BLaER1 (cell line): Measurements from ENCODE around the gene C1QTNF2.
"Not testable (repeated sequence)": the region's sequence is repeated elsewhere in the genome, so short reads cannot be mapped to it uniquely, and the experiment has no call there.

Experiments
- H3K27ac ChIP-seq: shearing (Covaris generic); formaldehyde crosslinking; 2 replicates; pipeline ENCODE4 v1.8.1; 2022
- H3K27me3 ChIP-seq: shearing (Covaris generic); formaldehyde crosslinking; 2 replicates; pipeline ENCODE4 v1.8.1; 2022
- H3K36me3 ChIP-seq: shearing (Covaris generic); formaldehyde crosslinking; 2 replicates; pipeline ENCODE4 v1.8.1; 2022
- H3K4me1 ChIP-seq: shearing (Covaris generic); formaldehyde crosslinking; 2 replicates; pipeline ENCODE4 v1.8.1; 2022
- H3K4me2 ChIP-seq: shearing (Covaris generic); formaldehyde crosslinking; 2 replicates; pipeline ENCODE4 v1.8.1; 2022
- H3K4me3 ChIP-seq: shearing (Covaris generic); formaldehyde crosslinking; 2 replicates; pipeline ENCODE4 v1.8.1; 2022
- H3K9ac ChIP-seq: shearing (Covaris generic); formaldehyde crosslinking; 2 replicates; pipeline ENCODE4 v1.8.1; 2022
- H3K9me3 ChIP-seq: shearing (Covaris generic); formaldehyde crosslinking; 2 replicates; pipeline ENCODE4 v1.8.1; 2022
- H4K20me1 ChIP-seq: shearing (Covaris generic); formaldehyde crosslinking; 2 replicates; pipeline ENCODE4 v1.8.1; 2022
- Cebpa-rat ChIP-seq: shearing (Covaris generic); IDR thresholded peaks from 2 replicates; pipeline ENCODE4 v1.8.1; 2022

Gene C1QTNF2

GRCh38 chr5:160348080-160348479 is 22.3 kb downstream of the C1QTNF2 start:
- TF ChIP-seq Cebpa-rat = no peak
- no peak overlapping the region for H3K4me3 ChIP-seq
- no peak overlapping the region for H3K9ac ChIP-seq
- no peaks in the 10 kb centered on the region for H3K27me3 ChIP-seq
- H4K20me1 ChIP-seq = no peaks in the 10 kb centered on the region
- no peaks in the 10 kb centered on the region for H3K36me3 ChIP-seq
- no peaks in the 10 kb centered on the region for H3K9me3 ChIP-seq
- no peak overlapping the region for H3K27ac ChIP-seq
- H3K4me1 ChIP-seq = 0 out of 2 replicates have a peak, but pooled peaks cover 3% of the 10 kb centered on the region
- H3K4me2 ChIP-seq = no peak overlapping the region

DNA sequence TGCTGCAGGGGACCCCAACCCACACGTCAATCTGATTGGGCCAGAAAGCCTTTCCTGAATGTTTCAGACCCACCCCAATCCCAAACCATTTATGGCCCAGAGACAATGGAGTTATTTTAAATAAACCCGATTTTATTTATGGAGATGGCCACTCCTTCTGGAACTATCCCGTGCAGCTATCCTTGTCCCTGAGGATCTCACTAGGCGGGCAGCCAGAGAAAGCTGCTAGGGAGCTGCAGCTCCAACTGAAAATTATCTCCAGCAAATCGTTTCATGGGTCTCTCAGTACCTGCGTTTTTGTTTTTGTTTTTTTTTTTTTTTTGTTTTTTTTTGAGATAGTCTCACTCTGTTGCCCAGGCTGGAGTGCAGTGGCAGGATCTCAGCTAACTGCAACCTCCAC is 23.0 kb downstream of the C1QTNF2 start:
- Histone ChIP-seq H3K9ac (no peak overlapping the region), H3K4me2 (no peak overlapping the region), H3K27me3 (no peaks in the 10 kb centered on the region), H3K27ac (no peak overlapping the region), H3K9me3 (no peaks in the 10 kb centered on the region), H4K20me1 (no peaks in the 10 kb centered on the region), H3K36me3 (no peaks in the 10 kb centered on the region), H3K4me3 (no peak overlapping the region), H3K4me1 (0 out of 2 replicates have a peak, but pooled peaks cover 3% of the 10 kb centered on the region)
- TF ChIP-seq Cebpa-rat = no peak

GRCh38 chr5:160342413-160342941 is 27.9 kb downstream of the C1QTNF2 start:
- H4K20me1 ChIP-seq = no peaks in the 10 kb centered on the region
- H3K4me1 ChIP-seq = 0 out of 2 replicates have a peak, but pooled peaks cover 3% of the 10 kb centered on the region
- no peak overlapping the region for H3K4me2 ChIP-seq
- no peak for TF ChIP-seq Cebpa-rat
- no peaks in the 10 kb centered on the region for H3K9me3 ChIP-seq
- no peaks in the 10 kb centered on the region for H3K27me3 ChIP-seq
- no peak overlapping the region for H3K9ac ChIP-seq
- H3K27ac ChIP-seq = no peak overlapping the region
- no peak overlapping the region for H3K4me3 ChIP-seq
- H3K36me3 ChIP-seq = no peaks in the 10 kb centered on the region

- 0 out of 2 replicates have a peak, but pooled peaks cover 3% of the 10 kb centered on the region for H3K4me1 ChIP-seq
- no peaks in the 10 kb centered on the region for H3K27me3 ChIP-seq
- no peak overlapping the region for H3K9ac ChIP-seq
- H3K4me2 ChIP-seq = no peak overlapping the region
- H3K9me3 ChIP-seq = no peaks in the 10 kb centered on the region
- TF ChIP-seq Cebpa-rat = no peak
- H3K27ac ChIP-seq = no peak overlapping the region
- no peaks in the 10 kb centered on the region for H4K20me1 ChIP-seq
- H3K36me3 ChIP-seq = no peaks in the 10 kb centered on the region
- no peak overlapping the region for H3K4me3 ChIP-seq
These were observed 29.0 kb downstream of the C1QTNF2 start for GRCh38 chr5:160341309-160341870.

GRCh38 chr5:160340513-160340912 is 29.9 kb downstream of the C1QTNF2 start:
- not testable (repeated sequence) for H3K27me3 ChIP-seq, H3K36me3 ChIP-seq, H3K4me1 ChIP-seq, H3K9ac ChIP-seq, H3K4me3 ChIP-seq, H4K20me1 ChIP-seq, H3K9me3 ChIP-seq, H3K27ac ChIP-seq, H3K4me2 ChIP-seq

DNA sequence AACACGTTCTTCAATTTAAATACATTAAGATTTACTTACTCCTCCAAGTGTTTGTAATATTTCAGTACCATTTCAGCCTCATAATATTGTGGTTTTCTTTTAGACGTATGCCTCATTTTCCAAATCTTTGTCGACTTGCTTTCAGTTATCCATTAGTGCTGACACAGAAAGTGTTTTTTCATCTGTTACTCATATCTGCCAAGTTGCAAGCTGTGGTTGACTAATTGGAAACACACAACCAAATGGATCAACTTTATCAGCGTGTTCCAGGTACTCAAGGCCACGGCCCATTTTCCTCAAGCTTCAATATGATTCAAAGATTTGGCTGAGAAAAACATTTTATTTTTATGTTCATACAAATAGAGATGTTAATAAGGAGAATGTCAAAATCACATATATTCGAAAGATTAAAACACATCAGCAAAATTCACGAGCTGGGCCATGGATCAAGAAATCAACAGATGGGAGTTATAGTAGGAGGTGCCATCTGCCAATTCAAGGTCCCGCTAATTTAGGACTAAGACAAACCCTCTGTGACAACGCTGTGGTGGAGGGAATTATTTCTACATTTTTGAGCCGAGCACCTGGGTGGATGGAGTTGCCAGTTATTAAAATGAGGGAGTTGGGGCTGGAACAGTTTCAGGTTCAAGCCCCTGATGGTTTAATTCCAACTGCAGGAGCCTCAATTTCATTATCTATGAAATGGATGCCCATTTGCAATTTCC is 30.9 kb downstream of the C1QTNF2 start:
- Histone ChIP-seq H3K4me2 (no peak overlapping the region), H3K27me3 (no peaks in the 10 kb centered on the region), H3K9ac (no peak overlapping the region), H3K9me3 (no peaks in the 10 kb centered on the region), H4K20me1 (no peaks in the 10 kb centered on the region), H3K27ac (no peak overlapping the region), H3K4me1 (no peaks in the 10 kb centered on the region), H3K4me3 (no peak overlapping the region), H3K36me3 (no peaks in the 10 kb centered on the region)
- no peak for TF ChIP-seq Cebpa-rat

DNA sequence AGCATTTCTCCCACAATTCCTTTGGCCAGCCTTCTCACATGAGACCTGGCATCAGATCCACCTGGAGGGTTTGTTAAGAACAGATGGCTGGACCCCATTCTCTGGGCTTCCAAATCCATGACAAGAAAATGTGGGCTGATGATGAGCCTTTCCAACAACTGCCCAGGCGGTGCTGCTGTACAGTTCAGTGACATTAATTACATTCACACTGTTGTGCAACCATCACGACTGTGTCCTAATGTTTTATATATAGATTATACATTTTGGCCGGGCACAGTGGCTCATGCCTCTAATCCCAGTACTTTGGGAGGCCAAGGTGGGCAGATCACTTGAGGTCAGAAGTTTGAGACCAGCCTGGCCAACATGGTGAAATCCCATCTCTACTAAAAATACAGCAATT is 35.7 kb downstream of the C1QTNF2 start:
- H3K9ac ChIP-seq, H3K4me2 ChIP-seq, H4K20me1 ChIP-seq, H3K27me3 ChIP-seq, H3K4me1 ChIP-seq, H3K27ac ChIP-seq, H3K36me3 ChIP-seq, H3K4me3 ChIP-seq, H3K9me3 ChIP-seq: not testable (repeated sequence)

- H3K4me1 ChIP-seq = 0 out of 2 replicates have a peak, but pooled peaks cover 4% of the 10 kb centered on the region
These were observed 36.7 kb downstream of the C1QTNF2 start for GRCh38 chr5:160333721-160334120.

DNA sequence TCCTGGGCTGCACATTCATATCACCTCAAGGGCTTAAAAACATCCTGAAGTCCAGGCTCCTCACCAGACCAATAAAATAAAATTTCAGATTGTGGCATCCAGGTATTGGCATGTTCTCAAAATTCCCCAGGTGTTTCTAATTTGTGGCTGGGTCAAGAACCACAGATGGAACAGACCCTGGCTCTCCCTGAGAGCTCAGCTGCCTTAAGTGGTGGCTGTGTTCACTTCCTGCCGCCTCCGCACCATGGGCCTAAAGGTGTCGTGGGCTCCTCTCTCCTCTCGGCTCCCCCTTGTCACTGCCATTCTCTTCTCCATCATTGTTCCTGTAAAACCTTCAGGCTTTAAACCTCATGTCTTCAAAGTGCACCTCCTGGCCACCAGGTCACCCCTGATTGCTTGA is 40.2 kb downstream of the C1QTNF2 start:
- Histone ChIP-seq H4K20me1 (no peaks in the 10 kb centered on the region), H3K4me3 (no peak overlapping the region), H3K4me2 (no peak overlapping the region), H3K27ac (no peak overlapping the region), H3K36me3 (no peaks in the 10 kb centered on the region), H3K9ac (no peak overlapping the region), H3K4me1 (0 out of 2 replicates have a peak, but pooled peaks cover 4% of the 10 kb centered on the region), H3K9me3 (no peaks in the 10 kb centered on the region), H3K27me3 (no peaks in the 10 kb centered on the region; the same call in 1 of the 2 replicates)
- TF ChIP-seq Cebpa-rat = no peak

More at GRCh38 chr5:160333721-160334120, 36.7 kb downstream of the C1QTNF2 start:
- Histone ChIP-seq H4K20me1 (no peaks in the 10 kb centered on the region), H3K9ac (no peak overlapping the region), H3K27ac (no peak overlapping the region), H3K9me3 (no peaks in the 10 kb centered on the region), H3K36me3 (no peaks in the 10 kb centered on the region), H3K4me3 (no peak overlapping the region), H3K4me2 (no peak overlapping the region), H3K27me3 (no peaks in the 10 kb centered on the region)
- no peak for TF ChIP-seq Cebpa-rat

DNA sequence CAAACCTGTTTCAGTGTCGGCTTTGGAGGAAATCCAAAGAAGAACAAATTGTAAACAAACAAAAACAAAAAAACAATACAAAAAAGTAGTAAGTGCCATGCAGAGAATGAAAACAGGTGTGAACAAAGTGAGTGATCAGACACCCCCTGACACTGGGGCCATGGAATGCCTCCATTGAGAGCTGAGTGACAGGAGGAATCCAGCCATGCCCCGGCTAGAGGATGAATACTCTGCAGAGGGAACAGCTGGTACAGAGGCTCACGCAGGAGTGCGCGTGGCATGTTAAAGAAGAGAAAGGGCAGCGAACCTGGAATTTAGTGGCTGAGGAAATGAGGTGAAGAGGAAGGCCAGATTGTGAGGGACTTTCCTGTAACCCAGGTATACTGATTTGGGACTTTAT is 42.6 kb downstream of the C1QTNF2 start:
- Histone ChIP-seq H3K27me3 (no peaks in the 10 kb centered on the region; the same call in 1 of the 2 replicates), H3K9me3 (no peaks in the 10 kb centered on the region), H3K27ac (no peak overlapping the region), H3K4me1 (0 out of 2 replicates have a peak, but pooled peaks cover 4% of the 10 kb centered on the region), H3K36me3 (no peaks in the 10 kb centered on the region), H3K4me3 (no peak overlapping the region), H4K20me1 (no peaks in the 10 kb centered on the region), H3K4me2 (no peak overlapping the region), H3K9ac (no peak overlapping the region)
- TF ChIP-seq Cebpa-rat = no peak
